HG02623 (cell line): ENCODE data around the gene SMYD3.
"Not testable (repeated sequence)": the region's sequence is repeated elsewhere in the genome, so short reads cannot be mapped to it uniquely, and the experiment has no call there.

Experiments used
- ATAC-seq: cut with Tn5 transposase; IDR thresholded peaks from one replicate; pipeline ENCODE4 v1.9.1; 2021; ENCODE audit warnings: moderate library complexity; ENCODE audit not compliant: unreplicated experiment

The SMYD3 gene

GRCh38 chr1:245972476-245972875 is 534.6 kb downstream of the SMYD3 start:
- no peak for ATAC-seq

GRCh38 chr1:245971711-245972085 is 535.4 kb downstream of the SMYD3 start:
- no peak for ATAC-seq

GRCh38 chr1:245971076-245971710 is 535.9 kb downstream of the SMYD3 start:
- not testable (repeated sequence) for ATAC-seq

- no peak for ATAC-seq
Observed at GRCh38 chr1:245969283-245969682, 537.8 kb downstream of the SMYD3 start.

- ATAC-seq = no peak
Observed at GRCh38 chr1:245968775-245969174, 538.3 kb downstream of the SMYD3 start.

- no peak for ATAC-seq
Observed at GRCh38 chr1:245965398-245965797, 541.7 kb downstream of the SMYD3 start.

GRCh38 chr1:245963649-245964048 is 543.4 kb downstream of the SMYD3 start:
- ATAC-seq = no peak

GRCh38 chr1:245962453-245962852 is 544.6 kb downstream of the SMYD3 start:
- no peak for ATAC-seq

GRCh38 chr1:245961137-245961540 is 545.9 kb downstream of the SMYD3 start:
- no peak for ATAC-seq

- no peak for ATAC-seq
Observed at GRCh38 chr1:245960171-245960570, 546.9 kb downstream of the SMYD3 start.

- no peak for ATAC-seq
Observed at GRCh38 chr1:245958016-245958415, 549.1 kb downstream of the SMYD3 start.

GRCh38 chr1:245957427-245957826 is 549.7 kb downstream of the SMYD3 start:
- ATAC-seq = no peak

GRCh38 chr1:245956225-245956624 is 550.9 kb downstream of the SMYD3 start:
- ATAC-seq = no peak

GRCh38 chr1:245953876-245954660 is 553.0 kb downstream of the SMYD3 start:
- ATAC-seq = peak; percentile 40

- no peak for ATAC-seq
Observed at GRCh38 chr1:245952383-245953026, 554.6 kb downstream of the SMYD3 start.

- no peak for ATAC-seq
Observed at GRCh38 chr1:245948786-245949185, 558.3 kb downstream of the SMYD3 start.

GRCh38 chr1:245946905-245947304 is 560.2 kb downstream of the SMYD3 start:
- ATAC-seq = no peak

- ATAC-seq = not testable (repeated sequence)
Observed at GRCh38 chr1:245945136-245945535, 561.9 kb downstream of the SMYD3 start.

GRCh38 chr1:245942856-245943255 is 564.2 kb downstream of the SMYD3 start:
- no peak for ATAC-seq

GRCh38 chr1:245941771-245942170 is 565.3 kb downstream of the SMYD3 start:
- ATAC-seq = not testable (repeated sequence)

- no peak for ATAC-seq
Observed at GRCh38 chr1:245939756-245940345, 567.2 kb downstream of the SMYD3 start.

GRCh38 chr1:245938046-245938435 is 569.0 kb downstream of the SMYD3 start:
- ATAC-seq = no peak
